ENCODE measurements around the gene COL26A1.

The COL26A1 gene

DNA sequence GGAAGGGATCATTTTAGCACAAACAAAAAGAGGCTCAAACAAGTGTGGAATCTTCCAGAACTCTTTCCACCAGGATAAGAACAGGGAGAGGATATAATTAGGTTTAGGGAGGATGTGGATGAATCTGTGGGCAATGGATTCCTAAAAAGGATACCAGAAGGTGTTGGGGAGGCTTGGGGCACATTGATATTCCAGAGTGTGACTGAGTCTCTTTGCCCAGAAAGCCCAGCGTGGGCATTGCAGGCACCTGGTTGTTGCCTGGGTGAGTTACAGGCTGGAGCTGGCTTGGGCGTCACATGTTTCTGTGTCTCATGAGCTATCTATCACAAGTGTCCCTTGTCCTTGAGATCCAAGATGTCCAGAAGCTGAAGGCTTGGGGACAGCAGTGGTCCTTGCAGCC, 3.3 kb downstream of the COL26A1 start (continued):
- TF ChIP-seq, protein P1, sequence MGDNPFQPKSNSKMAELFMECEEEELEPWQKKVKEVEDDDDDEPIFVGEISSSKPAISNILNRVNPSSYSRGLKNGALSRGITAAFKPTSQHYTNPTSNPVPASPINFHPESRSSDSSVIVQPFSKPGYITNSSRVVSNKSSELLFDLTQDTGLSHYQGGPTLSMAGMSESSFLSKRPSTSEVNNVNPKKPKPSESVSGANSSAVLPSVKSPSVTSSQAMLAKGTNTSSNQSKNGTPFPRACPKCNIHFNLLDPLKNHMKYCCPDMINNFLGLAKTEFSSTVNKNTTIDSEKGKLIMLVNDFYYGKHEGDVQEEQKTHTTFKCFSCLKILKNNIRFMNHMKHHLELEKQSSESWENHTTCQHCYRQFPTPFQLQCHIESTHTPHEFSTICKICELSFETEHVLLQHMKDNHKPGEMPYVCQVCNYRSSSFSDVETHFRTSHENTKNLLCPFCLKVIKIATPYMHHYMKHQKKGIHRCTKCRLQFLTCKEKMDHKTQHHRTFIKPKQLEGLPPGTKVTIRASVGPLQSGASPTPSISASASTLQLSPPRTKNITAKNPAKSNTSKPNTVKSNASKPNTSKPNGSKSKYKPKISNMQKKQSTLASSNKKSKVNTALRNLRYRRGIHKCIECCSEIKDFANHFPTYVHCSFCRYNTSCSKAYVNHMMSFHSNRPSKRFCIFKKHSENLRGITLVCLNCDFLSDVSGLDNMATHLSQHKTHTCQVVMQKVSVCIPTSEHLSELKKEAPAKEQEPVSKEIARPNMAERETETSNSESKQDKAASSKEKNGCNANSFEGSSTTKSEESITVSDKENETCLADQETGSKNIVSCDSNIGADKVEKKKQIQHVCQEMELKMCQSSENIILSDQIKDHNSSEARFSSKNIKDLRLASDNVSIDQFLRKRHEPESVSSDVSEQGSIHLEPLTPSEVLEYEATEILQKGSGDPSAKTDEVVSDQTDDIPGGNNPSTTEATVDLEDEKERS (tag by site-specific recombination; IDR thresholded peaks at IDR 0.05): no peak
- TF ChIP-seq YY1 (tag by site-specific recombination; IDR thresholded peaks at IDR 0.05): no peak
- TF ChIP-seq ZNF585B (tag by site-specific recombination; IDR thresholded peaks at IDR 0.05): no peak
- no peak for TF ChIP-seq ZBTB1 (tag by site-specific recombination; IDR thresholded peaks at IDR 0.05)
- TF ChIP-seq ZNF404 (tag by site-specific recombination; IDR thresholded peaks at IDR 0.05): no peak
- TF ChIP-seq ZNF133 (tag by site-specific recombination; IDR thresholded peaks at IDR 0.05): no peak

DNA sequence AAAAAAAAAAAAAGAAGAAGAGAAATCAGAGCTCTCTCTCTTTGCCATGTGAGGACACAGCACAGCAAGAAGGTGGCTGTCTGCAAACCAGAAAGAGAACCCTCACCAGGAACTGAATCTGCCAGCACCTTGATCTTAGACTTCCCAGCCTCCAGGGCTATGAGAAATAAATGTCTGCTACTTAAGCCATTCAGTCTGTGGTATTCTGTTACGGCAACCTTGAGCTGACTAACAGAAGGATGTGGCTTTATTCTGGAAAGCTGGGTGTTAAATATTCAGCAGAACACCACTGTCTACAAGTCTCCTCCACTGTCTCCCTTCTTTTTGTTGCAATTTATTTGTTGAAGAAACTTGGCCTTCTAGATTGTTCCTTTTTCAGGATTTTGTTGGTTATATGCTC, 5.0 kb downstream of the COL26A1 start:
- no peaks in the 10 kb centered on the region for H3K4me1 ChIP-seq (ENCODE audit: control insufficient read depth, insufficient read depth, low read length)
- H3K4me3 ChIP-seq (ENCODE audit: low read depth, low read length): no peak overlapping the region
- POLR2A ChIA-PET: interaction anchor here (0.7 kb wide), 1 partner anchor 13 kb away, joined by 3 read pairs; no protein-coding TSS in a partner anchor
- no peaks in the 10 kb centered on the region for H3K9me3 ChIP-seq (ENCODE audit: control insufficient read depth, insufficient read depth, low read depth, low read length)
- H3K27ac ChIP-seq (ENCODE audit: extremely low read depth, low read depth, low read length): no peak overlapping the region
- CTCF ChIA-PET: interaction anchor here (0.7 to 3.0 kb wide), 4 partner anchors 19 to 170 kb away, joined by 3 to 21 read pairs (median 5); no protein-coding TSS in a partner anchor
- H3K36me3 ChIP-seq (ENCODE audit: control insufficient read depth in 2 of 2, insufficient read depth in 1 of 2, low read length in 2 of 2): no peaks in the 10 kb centered on the region
- TF ChIP-seq MZF1 (tag by site-specific recombination; IDR thresholded peaks at IDR 0.05; ENCODE audit: borderline replicate concordance) (no peak), KLF8 (tag by site-specific recombination; IDR thresholded peaks at IDR 0.05) (no peak), SP2 (tag by site-specific recombination; IDR thresholded peaks at IDR 0.05) (no peak), ZNF660 (tag by site-specific recombination; IDR thresholded peaks at IDR 0.05) (no peak), KLF10 (tag by site-specific recombination; IDR thresholded peaks at IDR 0.05) (no peak), ZBTB21 (tag by site-specific recombination; IDR thresholded peaks at IDR 0.05) (no peak), ZNF121 (tag by site-specific recombination; IDR thresholded peaks at IDR 0.05) (no peak)
- TF ChIP-seq, protein P2, sequence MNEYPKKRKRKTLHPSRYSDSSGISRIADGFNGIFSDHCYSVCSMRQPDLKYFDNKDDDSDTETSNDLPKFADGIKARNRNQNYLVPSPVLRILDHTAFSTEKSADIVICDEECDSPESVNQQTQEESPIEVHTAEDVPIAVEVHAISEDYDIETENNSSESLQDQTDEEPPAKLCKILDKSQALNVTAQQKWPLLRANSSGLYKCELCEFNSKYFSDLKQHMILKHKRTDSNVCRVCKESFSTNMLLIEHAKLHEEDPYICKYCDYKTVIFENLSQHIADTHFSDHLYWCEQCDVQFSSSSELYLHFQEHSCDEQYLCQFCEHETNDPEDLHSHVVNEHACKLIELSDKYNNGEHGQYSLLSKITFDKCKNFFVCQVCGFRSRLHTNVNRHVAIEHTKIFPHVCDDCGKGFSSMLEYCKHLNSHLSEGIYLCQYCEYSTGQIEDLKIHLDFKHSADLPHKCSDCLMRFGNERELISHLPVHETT (tag by site-specific recombination; IDR thresholded peaks at IDR 0.05): no peak

GRCh38 chr7:101368422-101369165, 5.9 kb downstream of the COL26A1 start:
- Histone ChIP-seq H3K36me3 (ENCODE audit: control insufficient read depth in 2 of 2, insufficient read depth in 1 of 2, low read length in 2 of 2) (no peaks in the 10 kb centered on the region), H3K27ac (ENCODE audit: extremely low read depth, low read depth, low read length) (no peak overlapping the region), H3K4me1 (ENCODE audit: control insufficient read depth, insufficient read depth, low read length) (no peaks in the 10 kb centered on the region), H3K9me3 (ENCODE audit: control insufficient read depth, insufficient read depth, low read depth, low read length) (no peaks in the 10 kb centered on the region), H3K4me3 (ENCODE audit: low read depth, low read length) (no peak overlapping the region)
- TF ChIP-seq GLIS1 (tag by site-specific recombination; IDR thresholded peaks at IDR 0.05) (0 out of 2 replicates have a peak, but pooled peaks have one; percentile 15), ZNF560 (tag by site-specific recombination; IDR thresholded peaks at IDR 0.05; ENCODE audit: borderline replicate concordance) (no peak)
- POLR2A ChIA-PET: no interaction called here
- CTCF ChIA-PET: interaction anchor here (0.7 to 3.0 kb wide), 4 partner anchors 18 to 169 kb away, joined by 3 to 21 read pairs (median 5); no protein-coding TSS in a partner anchor
